K562 (cell line): ENCODE results near the gene TYSND1. TPM values are rescaled to one million over a fixed set of nuclear protein-coding genes. Genes with fewer than 3 reads are reported as not detected.

ENCODE experiments used
- ATAC-seq: fragments of 200-7000 bp; cut with Tn5 transposase; 3 replicates; pipeline ENCODE4 v1.9.1; 2020; ENCODE audit warnings: moderate library complexity
- BruUV-seq: library from RNA; stranded (reverse); fragments of 400-500 nt; replicated peaks from 2 replicates; lab custom pipeline; 2021; lab: Mats Ljungman, UMichigan
- CTCF ChIA-PET: fragments of 300-600 bp; formaldehyde crosslinking; extraction: SDS; loops from one replicate; lab custom pipeline; 2021; ENCODE audit warnings: low intra/inter-chr PET ratio; lab: Yijun Ruan, JAX
- POLR2A ChIA-PET: fragments of 300-600, 350-650 bp; sonication (Branson Sonifier 250); formaldehyde crosslinking; extraction: SDS; loops from one replicate; lab custom pipeline; 2021; ENCODE audit warnings: antibody characterized with exemption, inconsistent platforms; lab: Yijun Ruan, JAX
- DNase-seq, 4 experiments: peaks; one replicate each; pipeline versions ENCODE4 v3.0.0 to v3.0.0-alpha.2; 2011 to 2018; ENCODE audit warnings: low spot score in 3 of 4, mixed read lengths in 3 of 4; ENCODE audit errors: extremely low read depth in 1 of 4
- FAIRE-seq: peaks from 2 replicates; lab custom pipeline; 2011; peaks lifted over from hg19 to GRCh38; lab: Jason Lieb, UNC
- H2AFZ ChIP-seq: 2 replicates; pipeline ENCODE4 v1.6.0; 2011; ENCODE audit warnings: low read depth, low read length, control low read depth, inconsistent platforms
- H3K27ac ChIP-seq: fragments of 200-600 bp; 3 replicates; pipeline ENCODE4 v1.8.0; 2011; ENCODE audit warnings: low read depth, mild to moderate bottlenecking, control low read depth, inconsistent platforms, low read length, moderate library complexity, mixed read lengths; ENCODE audit errors: extremely low read depth
- H3K27me3 ChIP-seq, 2 experiments: fragments of 300-600 bp in 1 of 2; 2 replicates in 1 of 2; 3 replicates in 1 of 2; pipeline versions ENCODE4 v1.6.0 to v1.8.0; 2011; ENCODE audit warnings: inconsistent platforms in 2 of 2, low read length in 2 of 2, mild to moderate bottlenecking in 1 of 2, mixed read lengths in 1 of 2, moderate library complexity in 1 of 2; ENCODE audit not compliant: control insufficient read depth in 2 of 2, insufficient read depth in 2 of 2
- H3K36me3 ChIP-seq: fragments of 300-600 bp; 3 replicates; pipeline ENCODE4 v1.8.0; 2011; ENCODE audit warnings: mild to moderate bottlenecking, low read length, inconsistent platforms; ENCODE audit not compliant: control insufficient read depth, insufficient read depth
- H3K4me1 ChIP-seq, 2 experiments: fragments of 200-600 bp in 1 of 2; replicated peaks in 1 of 2; 2 replicates in 1 of 2; 3 replicates in 1 of 2; pipeline versions ENCODE4 v1.5.1 to v1.8.0; 2011; ENCODE audit warnings: inconsistent platforms in 2 of 2, low read length in 2 of 2, mild to moderate bottlenecking in 1 of 2, mixed read lengths in 1 of 2, moderate library complexity in 1 of 2; ENCODE audit not compliant: control insufficient read depth in 2 of 2, insufficient read depth in 2 of 2
- H3K4me2 ChIP-seq: 2 replicates; pipeline ENCODE4 v1.6.1; 2011; ENCODE audit warnings: low read length, control low read depth, inconsistent platforms, mixed read lengths; ENCODE audit not compliant: insufficient read depth
- H3K4me3 ChIP-seq: fragments of 200-600 bp; sonication (generic), shearing (Covaris generic); 2 replicates; pipeline ENCODE4 v1.5.1; 2016; ENCODE audit warnings: control low read depth, inconsistent platforms
- H3K79me2 ChIP-seq: fragments of 200-600 bp; 3 replicates; pipeline ENCODE4 v1.8.0; 2011; ENCODE audit warnings: low read length, inconsistent platforms; ENCODE audit not compliant: control insufficient read depth, insufficient read depth
- H3K9ac ChIP-seq, 2 experiments: 2 replicates each; pipeline versions ENCODE4 v1.6.0 to v1.6.1; 2011; ENCODE audit warnings: low read depth in 2 of 2, low read length in 2 of 2, control low read depth in 1 of 2, inconsistent platforms in 1 of 2, mild to moderate bottlenecking in 1 of 2, mixed read lengths in 1 of 2; ENCODE audit not compliant: insufficient read depth in 1 of 2
- H3K9me1 ChIP-seq: one replicate; pipeline ENCODE4 v1.6.0; 2011; ENCODE audit warnings: inconsistent platforms, mild to moderate bottlenecking, low read length, moderate library complexity; ENCODE audit not compliant: control insufficient read depth, insufficient read depth
- H3K9me3 ChIP-seq: replicated peaks from 2 replicates; pipeline ENCODE4 v1.5.1; 2011; ENCODE audit warnings: low read depth, low read length, inconsistent platforms; ENCODE audit not compliant: control insufficient read depth, insufficient read depth
- H4K20me1 ChIP-seq: replicated peaks from 2 replicates; pipeline ENCODE4 v1.6.1; 2011; ENCODE audit warnings: low read length, inconsistent platforms, mixed read lengths; ENCODE audit not compliant: control insufficient read depth, insufficient read depth
- BDP1 ChIP-seq: IDR thresholded peaks from 3 replicates; pipeline ENCODE4 v1.6.1; 2011; ENCODE audit not compliant: insufficient read length, insufficient read depth
- FIP1L1 ChIP-seq: fragments of 200-400 bp; formaldehyde crosslinking; IDR thresholded peaks from 2 replicates; pipeline ENCODE4 v1.6.1; 2018; ENCODE audit warnings: mild to moderate bottlenecking, low read depth, low read length; ENCODE audit not compliant: poor library complexity, severe bottlenecking
- KLF6 ChIP-seq: fragments of 250-450 bp; sonication (Bioruptor Pico); IDR thresholded peaks from 2 replicates; pipeline ENCODE4 v1.4.0; 2020; ENCODE audit warnings: mild to moderate bottlenecking, moderate library complexity, borderline replicate concordance
- MYC ChIP-seq, 2 experiments: fragments of 250-450 bp in 1 of 2; sonication (Bioruptor Pico) in 1 of 2; IDR thresholded peaks; 2 replicates each; pipeline versions ENCODE4 v1.5.1 to v1.6.1; 2012 to 2021; ENCODE audit warnings: low read depth in 2 of 2, borderline replicate concordance in 1 of 2, improper control_type of control experiment in 1 of 2, low read length in 1 of 2, mild to moderate bottlenecking in 1 of 2, moderate library complexity in 1 of 2
- TAF1 ChIP-seq: IDR thresholded peaks from 2 replicates; pipeline ENCODE4 v1.6.1; 2011; ENCODE audit warnings: mild to moderate bottlenecking, low read length, moderate library complexity; ENCODE audit not compliant: insufficient read depth, control insufficient read depth, severe bottlenecking; ENCODE audit errors: extremely low read depth
- WGBS: fragments of 100-300 bp; shearing (Covaris generic); methylation state at CpG from one replicate; pipeline ENCODE4 v1.1.6; 2016; ENCODE audit warnings: low coverage, mixed read lengths; ENCODE audit not compliant: insufficient coverage; ENCODE audit errors: missing lambda C conversion rate; 5-methylcytosine and 5-hydroxymethylcytosine counted together
- in situ Hi-C: fragments of 300-500 bp; cut with MboI; formaldehyde crosslinking; loops from 4 replicates; pipeline ENCODE4 v1.15.0; 2018; ENCODE audit warnings: inconsistent platforms, mixed read lengths
- intact Hi-C: fragments of 100-400 bp; cut with micrococcal nuclease; formaldehyde crosslinking; loops from 2 replicates; pipeline ENCODE4 v1.14.2; 2022
- polyA plus RNA-seq, 8 experiments: library from polyadenylated mRNA; depleted of rRNA in 4 of 8; stranded (reverse) in 5 of 8; unstranded in 3 of 8; fragments of >200 nt; fragmentation: Nextera tagmentation in 2 of 8; fragmentation: Illumina TruSeq in 1 of 8; extraction: Ambion mirVana in 2 of 8; extraction: Trizol in 1 of 8; gene quantifications; 2 replicates each; pipeline versions ENCODE4 v1.2.1 to v1.2.3, GENCODE V29; 2011 to 2014; ENCODE audit warnings: inconsistent platforms in 1 of 8, missing spikeins in 1 of 8
- total RNA-seq, 7 experiments: library from RNA; depleted of rRNA in 6 of 7; stranded (reverse); fragments of >200 nt in 6 of 7; fragmentation: Illumina TruSeq in 2 of 7; extraction: Trizol in 2 of 7; gene quantifications; 2 replicates each; pipeline versions ENCODE4 v1.2.1 to v1.2.3, GENCODE V29; 2011 to 2021; ENCODE audit warnings: low replicate concordance in 1 of 7

TYSND1 gene
- total and polyA plus RNA-seq, 9 of the 15 experiments (the other 6 are each of a cell fraction or from before 2014, with no cell fraction given) = 0.60 to 2.0 (median 1.3) TPM

GRCh38 chr10:70145166-70145665, 1.3 kb downstream of the TYSND1 start:
- 96% methylated on average over 26 of the region's 28 CpGs for WGBS
- BruUV-seq = no TSS peak
- Histone ChIP-seq H3K9me3 (peaks cover 6% of the 10 kb centered on the region), H3K36me3 (peaks cover 57% of the 10 kb centered on the region), H2AFZ (no peak overlapping the region), H3K79me2 (no peaks in the 10 kb centered on the region), H3K9me1 (peaks cover 3% of the 10 kb centered on the region), H3K27me3 (no peaks in the 10 kb centered on the region), H3K4me3 (no peak overlapping the region), H3K27ac (no peak overlapping the region), H4K20me1 (0 out of 2 replicates have a peak, but pooled peaks cover 11% of the 10 kb centered on the region), H3K4me1 (peaks cover 0 to 7% of the 10 kb centered on the region in 2 experiments; a peak in 2 of 5 replicates), H3K4me2 (no peak overlapping the region), H3K9ac (no peak overlapping the region)
- TF ChIP-seq KLF6 (no peak), MYC (IDR thresholded peaks at IDR 0.05; ENCODE audit: low read depth, low read length) (no peak), MYC (CRISPR knock-in tag; IDR thresholded peaks at IDR 0.05; ENCODE audit: borderline replicate concordance, low read depth) (no peak), FIP1L1 (peak; percentile 30), BDP1 (no peak), TAF1 (no peak)
- ChIA-PET POLR2A (interaction anchor here (1.6 kb wide), 1 partner anchor 12 kb away, joined by 5 read pairs; no protein-coding TSS in a partner anchor), CTCF (no interaction called here)
- in situ Hi-C loops = no loop called here
- DNase-seq = no peak
- no peak for ATAC-seq
- intact Hi-C loops = no loop called here
- no peak for FAIRE-seq
